Measurements from ENCODE around the gene HAL.

DNA sequence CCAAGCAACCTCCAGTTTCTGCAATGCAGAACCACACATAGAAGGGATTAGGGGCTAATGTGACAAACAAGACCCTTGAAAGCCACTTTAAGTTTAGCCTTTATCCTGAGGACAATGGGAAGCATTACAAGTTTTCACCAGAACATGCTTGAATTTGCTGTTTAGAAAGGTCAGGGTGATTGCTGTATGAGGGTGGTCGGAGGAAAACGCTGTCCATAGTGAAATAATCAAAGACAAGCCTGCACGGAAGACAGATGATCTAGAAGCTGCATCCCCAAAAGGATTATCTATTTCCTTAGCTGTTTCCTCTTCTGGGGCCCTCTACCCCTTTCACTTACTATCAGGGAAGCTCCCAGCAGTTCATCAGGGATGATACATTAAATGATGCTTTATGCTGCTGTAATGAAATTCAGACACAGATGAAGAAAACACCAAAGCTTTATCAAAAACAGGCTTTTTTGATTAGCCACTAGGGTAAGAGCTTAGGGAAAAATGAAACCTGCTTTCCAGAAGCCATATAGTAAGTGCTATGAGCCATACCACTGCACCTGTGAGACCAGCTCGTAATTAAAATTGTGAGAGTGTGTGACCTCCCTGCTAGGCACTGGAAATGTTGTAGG lies 6.5 kb downstream of the HAL start:
- TF ChIP-seq, protein P1, sequence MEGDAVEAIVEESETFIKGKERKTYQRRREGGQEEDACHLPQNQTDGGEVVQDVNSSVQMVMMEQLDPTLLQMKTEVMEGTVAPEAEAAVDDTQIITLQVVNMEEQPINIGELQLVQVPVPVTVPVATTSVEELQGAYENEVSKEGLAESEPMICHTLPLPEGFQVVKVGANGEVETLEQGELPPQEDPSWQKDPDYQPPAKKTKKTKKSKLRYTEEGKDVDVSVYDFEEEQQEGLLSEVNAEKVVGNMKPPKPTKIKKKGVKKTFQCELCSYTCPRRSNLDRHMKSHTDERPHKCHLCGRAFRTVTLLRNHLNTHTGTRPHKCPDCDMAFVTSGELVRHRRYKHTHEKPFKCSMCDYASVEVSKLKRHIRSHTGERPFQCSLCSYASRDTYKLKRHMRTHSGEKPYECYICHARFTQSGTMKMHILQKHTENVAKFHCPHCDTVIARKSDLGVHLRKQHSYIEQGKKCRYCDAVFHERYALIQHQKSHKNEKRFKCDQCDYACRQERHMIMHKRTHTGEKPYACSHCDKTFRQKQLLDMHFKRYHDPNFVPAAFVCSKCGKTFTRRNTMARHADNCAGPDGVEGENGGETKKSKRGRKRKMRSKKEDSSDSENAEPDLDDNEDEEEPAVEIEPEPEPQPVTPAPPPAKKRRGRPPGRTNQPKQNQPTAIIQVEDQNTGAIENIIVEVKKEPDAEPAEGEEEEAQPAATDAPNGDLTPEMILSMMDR (IDR thresholded peaks at IDR 0.05): no peak
- no peak for TF ChIP-seq POLR2A (IDR thresholded peaks at IDR 0.05)
